ENCODE measurements around the gene SPTSSA. TPM values are rescaled to one million over a fixed set of nuclear protein-coding genes. Genes with fewer than 3 reads are reported as not detected.
"Not testable (repeated sequence)": the region's sequence is repeated elsewhere in the genome, so short reads cannot be mapped to it uniquely, and the experiment has no call there.

The SPTSSA gene
- total RNA-seq, 2 experiments from 2014 or later = 8.4 to 8.9 TPM

GRCh38 chr14:34420547-34421150 lies 41.4 kb downstream of the SPTSSA start:
- Mint-ChIP-seq H3K36me3 (no peaks in the 10 kb centered on the region), H3K4me3 (no peak overlapping the region)

GRCh38 chr14:34409721-34410120 lies 52.3 kb downstream of the SPTSSA start:
- Mint-ChIP-seq H3K4me1 (ENCODE audit: low read depth) (no peaks in the 10 kb centered on the region), H3K27me3 (peaks cover 1% of the 10 kb centered on the region), H3K27ac (no peak overlapping the region), H3K36me3 (peaks cover 3% of the 10 kb centered on the region), H3K4me3 (no peak overlapping the region), H3K9me3 (peaks cover 13% of the 10 kb centered on the region)
- no peak for DNase-seq
- intact Hi-C loops (cut with micrococcal nuclease) = no loop called here
- ChIA-PET CTCF (interaction anchor here (1.1 kb wide), 1 partner anchor 87 kb away, joined by 3 read pairs; no protein-coding TSS in a partner anchor), POLR2A (no interaction called here)

More at GRCh38 chr14:34420547-34421150, 41.4 kb downstream of the SPTSSA start:
- intact Hi-C loops (cut with micrococcal nuclease) = no loop called here
- Mint-ChIP-seq H3K27ac (no peak overlapping the region), H3K9me3 (peaks cover 9% of the 10 kb centered on the region), H3K27me3 (peaks cover 1% of the 10 kb centered on the region), H3K4me1 (ENCODE audit: low read depth) (no peaks in the 10 kb centered on the region)
- no peak for DNase-seq
- ChIA-PET POLR2A (no interaction called here), CTCF (no interaction called here)

GRCh38 chr14:34407951-34408350 lies 54.1 kb downstream of the SPTSSA start:
- ChIA-PET CTCF (no interaction called here), POLR2A (no interaction called here)

GRCh38 chr14:34404416-34404815 lies 57.6 kb downstream of the SPTSSA start:
- ChIA-PET CTCF (no interaction called here), POLR2A (no interaction called here)
- H3K36me3 Mint-ChIP-seq = peaks cover 3% of the 10 kb centered on the region
- DNase-seq = no peak
- no peaks in the 10 kb centered on the region for H3K4me1 Mint-ChIP-seq (ENCODE audit: low read depth)
- H3K27ac Mint-ChIP-seq = no peak overlapping the region
- intact Hi-C loops (cut with micrococcal nuclease) = no loop called here
- H3K27me3 Mint-ChIP-seq = peaks cover 1% of the 10 kb centered on the region
- H3K9me3 Mint-ChIP-seq = peaks cover 3% of the 10 kb centered on the region
- no peak overlapping the region for H3K4me3 Mint-ChIP-seq

More at GRCh38 chr14:34407951-34408350, 54.1 kb downstream of the SPTSSA start:
- Mint-ChIP-seq H3K9me3 (peaks cover 13% of the 10 kb centered on the region), H3K4me3 (no peak overlapping the region), H3K4me1 (ENCODE audit: low read depth) (no peaks in the 10 kb centered on the region), H3K27me3 (peaks cover 1% of the 10 kb centered on the region), H3K36me3 (peaks cover 3% of the 10 kb centered on the region), H3K27ac (no peak overlapping the region)
- intact Hi-C loops (cut with micrococcal nuclease) = no loop called here
- no peak for DNase-seq

- H3K36me3 Mint-ChIP-seq = peaks cover 3% of the 10 kb centered on the region
These were observed 58.4 kb downstream of the SPTSSA start for GRCh38 chr14:34403646-34404045.

GRCh38 chr14:34398024-34398423 lies 64.0 kb downstream of the SPTSSA start:
- POLR2A ChIA-PET = no interaction called here
- DNase-seq = no peak
- Mint-ChIP-seq H3K4me3 (no peak overlapping the region), H3K27me3 (peaks cover 3% of the 10 kb centered on the region), H3K9me3 (no peaks in the 10 kb centered on the region), H3K4me1 (ENCODE audit: low read depth) (no peaks in the 10 kb centered on the region), H3K27ac (no peak overlapping the region), H3K36me3 (no peaks in the 10 kb centered on the region)
- intact Hi-C loops (cut with micrococcal nuclease) = no loop called here
- CTCF ChIA-PET = no interaction called here

More at GRCh38 chr14:34403646-34404045, 58.4 kb downstream of the SPTSSA start:
- intact Hi-C loops (cut with micrococcal nuclease) = no loop called here
- DNase-seq = no peak
- H3K4me3 Mint-ChIP-seq = no peak overlapping the region
- peaks cover 1% of the 10 kb centered on the region for H3K27me3 Mint-ChIP-seq
- H3K4me1 Mint-ChIP-seq (ENCODE audit: low read depth) = no peaks in the 10 kb centered on the region
- peaks cover 3% of the 10 kb centered on the region for H3K9me3 Mint-ChIP-seq
- H3K27ac Mint-ChIP-seq = no peak overlapping the region
- CTCF ChIA-PET = interaction anchor here (0.6 kb wide), 1 partner anchor 103 kb away, joined by 5 read pairs; no protein-coding TSS in a partner anchor
- POLR2A ChIA-PET = no interaction called here

GRCh38 chr14:34387974-34388516 lies 74.0 kb downstream of the SPTSSA start:
- no peaks in the 10 kb centered on the region for H3K36me3 Mint-ChIP-seq
- H3K4me3 Mint-ChIP-seq = no peak overlapping the region
- H3K27ac Mint-ChIP-seq = no peak overlapping the region
- intact Hi-C loops (cut with micrococcal nuclease) = no loop called here
- H3K9me3 Mint-ChIP-seq = peaks cover 4% of the 10 kb centered on the region
- H3K4me1 Mint-ChIP-seq (ENCODE audit: low read depth) = peaks cover 1% of the 10 kb centered on the region
- no peak for DNase-seq
- CTCF ChIA-PET = interaction anchor here (0.5 kb wide), 1 partner anchor 127 kb away, joined by 3 read pairs; no protein-coding TSS in a partner anchor
- POLR2A ChIA-PET = interaction anchor here (0.6 kb wide), 1 partner anchor 628 kb away, joined by 3 read pairs; no protein-coding TSS in a partner anchor
- H3K27me3 Mint-ChIP-seq = peaks cover 20% of the 10 kb centered on the region

- intact Hi-C loops (cut with micrococcal nuclease) = no loop called here
- H3K27ac Mint-ChIP-seq = no peak overlapping the region
These were observed 75.1 kb downstream of the SPTSSA start for GRCh38 chr14:34386865-34387485.

GRCh38 chr14:34385881-34386280 lies 76.2 kb downstream of the SPTSSA start:
- POLR2A ChIA-PET; CTCF ChIA-PET; H3K9me3 Mint-ChIP-seq; H3K36me3 Mint-ChIP-seq; intact Hi-C loops (cut with micrococcal nuclease); H3K27ac Mint-ChIP-seq; H3K4me1 Mint-ChIP-seq (ENCODE audit: low read depth); DNase-seq; H3K4me3 Mint-ChIP-seq: not testable (repeated sequence)
- H3K27me3 Mint-ChIP-seq = peaks cover 18% of the 10 kb centered on the region

More at GRCh38 chr14:34386865-34387485, 75.1 kb downstream of the SPTSSA start:
- POLR2A ChIA-PET = no interaction called here
- Mint-ChIP-seq H3K36me3 (no peaks in the 10 kb centered on the region), H3K9me3 (peaks cover 4% of the 10 kb centered on the region), H3K27me3 (peaks cover 18% of the 10 kb centered on the region), H3K4me3 (no peak overlapping the region), H3K4me1 (ENCODE audit: low read depth) (peaks cover 1% of the 10 kb centered on the region)
- CTCF ChIA-PET = no interaction called here
- no peak for DNase-seq

- Mint-ChIP-seq H3K4me1 (ENCODE audit: low read depth) (peaks cover 1% of the 10 kb centered on the region), H3K9me3 (no peaks in the 10 kb centered on the region), H3K4me3 (no peak overlapping the region), H3K27me3 (peaks cover 18% of the 10 kb centered on the region), H3K27ac (no peak overlapping the region), H3K36me3 (no peaks in the 10 kb centered on the region)
- no peak for DNase-seq
- ChIA-PET POLR2A (no interaction called here), CTCF (no interaction called here)
- intact Hi-C loops (cut with micrococcal nuclease) = no loop called here
These were observed 78.2 kb downstream of the SPTSSA start for GRCh38 chr14:34383839-34384238.
